TTC549 (cell line): ENCODE results near the gene METTL26.

Source experiments
- FAIRE-seq: peaks from 2 replicates; lab custom pipeline; 2012; peaks lifted over from hg19 to GRCh38; lab: Jason Lieb, UNC

METTL26 gene

DNA sequence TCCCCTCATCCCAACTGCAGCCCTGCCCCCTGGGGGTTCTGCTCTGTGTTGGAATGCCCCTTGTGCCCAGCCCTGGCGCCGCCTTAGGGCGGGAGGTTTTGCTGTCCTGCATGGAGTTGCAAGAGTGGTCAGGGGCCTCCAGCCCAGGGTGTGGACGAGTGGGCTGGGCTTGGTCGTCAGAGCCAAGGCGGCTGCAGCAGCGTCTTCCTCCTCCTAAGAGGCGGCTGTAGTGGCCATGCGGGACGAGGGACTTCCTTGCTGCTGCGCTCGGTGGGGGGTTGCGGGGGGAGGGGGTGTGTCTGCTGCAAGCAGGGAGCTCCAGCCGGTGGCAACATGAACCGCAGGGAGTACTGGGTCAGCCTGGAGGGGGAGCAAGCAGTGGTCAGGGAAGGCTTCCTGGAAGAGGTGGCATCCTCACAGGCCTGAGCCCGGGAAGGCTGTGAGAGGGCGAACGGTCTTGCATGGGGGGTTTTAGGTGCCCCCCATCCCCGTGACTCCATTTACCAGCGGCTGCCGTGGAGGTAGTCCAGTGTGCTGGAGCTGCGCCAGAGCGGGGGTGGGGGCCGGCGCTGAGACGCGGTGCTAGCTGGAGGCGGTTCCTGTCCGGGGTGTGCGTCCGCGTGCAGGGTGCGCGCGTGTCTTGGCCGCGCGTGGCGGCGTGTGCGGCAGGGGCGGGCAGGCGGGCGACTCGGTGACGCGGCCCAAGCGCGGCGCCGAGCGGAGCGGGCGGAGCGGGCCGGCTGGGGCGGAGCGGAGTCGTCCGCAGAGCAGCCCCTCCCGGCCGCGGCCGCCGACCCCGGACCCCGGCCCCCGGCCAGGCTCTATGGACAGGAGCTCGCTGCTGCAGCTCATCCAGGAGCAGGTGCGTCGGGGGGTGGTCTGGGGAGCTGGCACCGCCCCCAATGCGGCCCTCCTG lies 39.1 kb upstream of the METTL26 start, which contains the start of gene RHBDL1:
RHBDL1 (plus strand) TSS at position 704 of the 916 bp plus-strand sequence; CDS start at position 824, 120 bp downstream.
- no peak for FAIRE-seq

DNA sequence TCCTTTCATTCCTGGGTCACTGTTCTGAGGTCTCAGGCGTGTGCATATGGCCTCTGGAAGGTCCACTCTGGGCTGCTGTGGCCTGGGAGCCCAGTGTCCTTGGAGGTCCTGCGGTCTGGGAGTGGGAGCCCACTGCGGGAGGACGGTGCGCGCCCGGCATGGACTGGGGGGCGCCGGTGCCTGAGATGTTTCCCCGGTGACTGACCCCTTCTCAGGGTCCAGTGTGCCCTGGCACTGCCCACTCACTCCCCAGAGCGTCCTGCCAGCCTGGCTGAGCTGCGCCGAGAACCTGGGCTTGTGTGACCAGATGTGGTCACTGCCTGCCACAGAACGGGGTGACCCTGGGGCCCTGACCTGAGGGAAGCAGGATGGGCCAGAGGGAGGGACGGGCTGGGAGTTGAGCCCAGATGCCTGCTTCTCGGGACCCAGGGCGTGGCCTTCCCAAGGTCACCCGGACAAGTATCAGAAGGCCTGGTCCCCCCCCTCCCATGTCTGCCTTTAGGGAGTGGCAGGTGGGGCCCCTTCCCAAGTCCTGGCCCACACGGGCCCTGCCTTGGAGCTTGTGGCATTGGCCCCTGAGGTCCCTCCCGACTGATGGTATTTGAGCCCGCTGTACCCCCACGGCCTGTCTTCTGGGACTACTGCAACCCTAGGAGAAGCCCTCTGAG lies 38.2 kb upstream of the METTL26 start:
- no peak for FAIRE-seq

DNA sequence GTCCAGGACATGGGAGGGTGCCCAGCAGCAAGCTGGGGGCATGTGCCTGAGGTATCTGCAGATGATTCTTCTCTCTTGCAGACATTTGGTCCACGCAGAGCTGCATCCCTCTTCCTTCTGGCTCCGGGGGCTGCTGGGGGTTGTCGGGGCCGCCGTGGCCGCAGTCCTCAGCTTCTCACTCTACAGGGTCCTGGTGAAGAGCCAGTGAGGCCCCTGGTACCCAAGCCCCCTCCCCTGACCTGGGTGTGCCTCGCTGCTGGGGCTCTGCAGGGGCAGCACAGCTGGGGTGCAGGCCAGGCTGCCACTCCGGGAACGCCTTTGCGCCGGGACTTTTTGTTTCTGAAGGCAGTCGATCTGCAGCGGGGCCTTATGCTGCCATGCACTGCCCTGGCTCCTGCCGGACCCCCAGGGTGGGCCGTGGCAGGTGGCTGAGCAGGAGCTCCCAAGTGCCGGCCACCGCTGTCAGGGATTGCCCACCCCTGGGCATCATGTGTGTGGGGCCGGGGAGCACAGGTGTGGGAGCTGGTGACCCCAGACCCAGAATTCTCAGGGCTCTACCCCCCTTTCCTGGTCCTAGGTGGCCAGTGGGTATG lies 37.4 kb upstream of the METTL26 start:
- FAIRE-seq, result no peak

DNA sequence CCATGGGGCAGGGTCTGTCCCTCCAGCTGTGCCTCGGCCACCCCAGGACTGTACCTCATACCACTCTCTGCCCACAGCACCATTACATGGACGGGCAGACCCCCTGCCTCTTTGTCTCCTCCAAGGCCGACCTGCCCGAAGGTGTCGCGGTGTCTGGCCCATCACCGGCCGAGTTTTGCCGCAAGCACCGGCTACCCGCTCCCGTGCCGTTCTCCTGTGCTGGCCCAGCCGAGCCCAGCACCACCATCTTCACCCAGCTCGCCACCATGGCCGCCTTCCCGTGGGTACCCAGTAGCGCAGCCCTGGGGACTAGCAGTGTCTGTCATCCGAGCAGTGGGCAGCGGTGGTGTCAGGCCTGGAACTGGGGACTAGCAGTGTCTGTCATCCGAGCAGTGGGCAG lies 36.7 kb upstream of the METTL26 start:
- FAIRE-seq, result no peak

DNA sequence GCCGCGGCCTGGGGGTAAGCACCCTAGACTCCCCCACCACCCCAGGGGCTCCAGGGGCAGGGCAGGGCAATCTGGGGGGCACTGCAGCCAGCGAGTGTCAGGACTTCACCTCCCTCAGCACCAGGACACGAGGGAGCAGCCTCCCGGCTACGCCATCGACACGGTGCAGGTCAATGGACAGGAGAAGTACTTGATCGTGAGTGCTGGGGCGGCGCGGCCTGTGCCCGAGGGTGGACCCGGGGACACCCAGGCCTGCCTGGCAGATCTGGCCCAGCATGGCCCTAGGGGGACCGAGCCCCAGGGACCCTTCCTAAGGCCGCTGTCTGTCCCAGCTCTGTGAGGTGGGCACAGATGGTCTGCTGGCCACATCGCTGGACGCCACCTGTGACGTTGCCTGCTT lies 36.3 kb upstream of the METTL26 start:
- FAIRE-seq, result no peak

DNA sequence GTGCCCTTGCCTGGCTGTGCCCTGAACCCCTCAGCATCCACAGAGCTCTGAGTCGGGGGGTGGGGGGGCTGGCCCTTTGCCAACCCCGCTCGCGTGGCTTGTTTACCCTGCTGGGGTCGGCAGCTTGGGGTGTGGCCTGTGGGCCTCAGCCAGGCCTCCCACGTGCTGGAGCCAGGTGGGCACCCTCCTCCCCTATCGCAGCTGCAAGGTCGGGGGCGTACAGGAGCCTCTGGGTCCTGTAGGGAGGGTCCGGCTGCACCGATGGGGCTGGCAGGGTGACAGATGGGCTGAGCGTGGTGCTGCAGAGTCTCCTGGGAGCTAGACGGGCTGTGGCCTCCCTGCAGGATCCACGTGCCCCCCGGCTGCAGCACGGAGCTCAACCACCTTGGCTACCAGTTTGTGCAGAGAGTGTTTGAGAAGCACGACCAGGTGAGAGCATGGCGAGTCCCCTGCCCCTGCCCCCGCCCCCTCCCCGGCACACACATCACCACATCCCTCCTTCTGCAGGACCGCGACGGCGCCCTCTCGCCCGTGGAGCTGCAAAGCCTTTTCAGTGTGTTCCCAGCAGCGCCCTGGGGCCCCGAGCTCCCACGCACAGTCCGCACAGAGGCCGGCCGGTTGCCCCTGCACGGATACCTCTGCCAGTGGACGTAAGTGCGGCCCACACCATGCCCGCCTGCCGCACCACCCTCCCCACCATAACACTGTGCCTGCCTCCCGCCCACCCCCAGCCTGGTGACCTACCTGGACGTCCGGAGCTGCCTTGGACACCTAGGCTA lies 35.4 kb upstream of the METTL26 start:
- FAIRE-seq, result no peak

DNA sequence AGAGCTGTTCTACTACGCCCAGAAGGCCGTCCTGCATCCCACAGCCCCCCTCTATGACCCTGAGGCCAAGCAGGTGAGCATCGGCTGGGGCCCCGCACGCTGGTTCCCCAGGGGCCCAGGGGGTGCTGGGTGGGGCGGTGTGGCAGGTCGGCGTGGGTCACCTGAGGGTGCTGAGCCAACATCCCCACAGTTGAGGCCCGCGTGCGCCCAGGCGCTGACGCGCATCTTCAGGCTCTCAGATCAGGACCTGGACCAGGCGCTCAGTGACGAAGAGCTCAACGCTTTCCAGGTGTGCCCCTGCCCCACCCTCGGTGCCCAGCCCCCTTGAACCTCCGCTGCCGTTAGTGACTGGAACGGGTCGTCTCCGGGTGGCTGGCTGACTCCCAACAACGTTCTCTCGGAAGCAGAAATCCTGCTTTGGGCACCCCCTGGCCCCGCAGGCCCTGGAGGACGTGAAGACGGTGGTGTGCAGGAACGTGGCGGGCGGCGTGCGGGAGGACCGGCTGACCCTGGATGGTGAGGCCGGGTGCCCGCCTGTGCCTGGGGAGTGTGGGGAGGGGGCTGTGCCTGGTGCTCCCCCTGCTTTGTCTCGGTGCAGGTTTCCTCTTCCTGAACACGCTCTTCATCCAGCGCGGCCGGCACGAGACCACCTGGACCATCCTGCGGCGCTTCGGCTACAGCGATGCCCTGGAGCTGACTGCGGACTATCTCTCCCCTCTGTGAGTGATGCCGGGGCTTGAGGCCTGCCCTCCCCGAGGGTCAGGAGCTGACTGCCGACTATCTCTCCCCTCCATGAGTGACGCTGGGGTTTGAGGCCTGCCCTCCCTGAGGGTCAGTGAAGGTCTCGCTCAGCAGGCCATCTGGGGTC lies 34.6 kb upstream of the METTL26 start:
- FAIRE-seq, result no peak

DNA sequence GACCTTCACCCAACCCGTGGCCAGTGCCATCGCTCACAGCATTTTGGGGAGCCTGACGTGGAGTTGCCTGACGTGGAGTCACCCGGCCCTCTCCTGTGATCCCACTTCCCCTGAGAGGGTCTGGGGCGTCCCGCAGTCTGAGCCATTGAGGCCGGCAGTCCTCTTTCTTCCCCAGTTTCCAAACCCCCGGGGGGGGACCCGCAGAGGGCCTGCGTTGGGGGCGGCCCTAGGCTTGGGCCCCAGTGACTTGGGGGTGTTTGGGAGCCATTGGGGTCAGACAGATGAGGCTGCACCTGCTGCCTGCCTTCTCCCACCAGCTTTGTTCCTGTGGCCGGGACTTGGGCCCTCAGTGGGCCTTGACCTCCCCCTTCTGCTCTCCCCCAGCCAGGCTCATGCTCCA lies 33.6 kb upstream of the METTL26 start:
- FAIRE-seq, result no peak

DNA sequence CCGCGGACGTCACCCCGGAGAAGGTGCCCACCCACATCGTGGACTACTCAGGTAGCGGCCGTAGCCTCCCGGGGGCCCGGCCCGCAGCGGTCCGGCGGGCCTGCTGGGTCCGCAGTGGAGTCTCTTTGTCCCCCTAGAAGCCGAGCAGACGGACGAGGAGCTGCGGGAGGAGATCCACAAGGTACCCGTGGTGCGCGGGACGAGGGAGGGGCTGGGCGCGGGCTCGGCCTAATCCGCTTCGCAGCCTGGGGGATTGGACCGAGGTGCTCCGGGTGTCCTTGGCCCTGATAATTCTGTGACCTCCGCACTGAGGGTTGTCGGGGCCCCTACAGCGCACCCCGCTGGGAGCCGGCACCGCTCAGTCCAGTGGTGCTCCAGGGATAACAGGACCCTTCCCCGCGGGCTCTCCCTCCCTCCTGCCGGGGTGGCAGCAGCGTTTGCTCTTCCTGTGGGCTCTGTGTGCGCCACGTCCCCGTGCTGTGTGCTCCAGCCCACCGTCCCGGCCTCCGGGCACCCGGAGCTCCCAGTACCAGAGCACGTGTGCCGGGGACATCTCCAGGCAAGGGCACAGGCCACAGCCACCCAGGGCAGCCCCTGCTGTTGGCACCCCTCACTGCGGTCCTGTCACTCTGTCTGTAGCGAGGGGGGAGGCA lies 32.5 kb upstream of the METTL26 start:
- no peak for FAIRE-seq

DNA sequence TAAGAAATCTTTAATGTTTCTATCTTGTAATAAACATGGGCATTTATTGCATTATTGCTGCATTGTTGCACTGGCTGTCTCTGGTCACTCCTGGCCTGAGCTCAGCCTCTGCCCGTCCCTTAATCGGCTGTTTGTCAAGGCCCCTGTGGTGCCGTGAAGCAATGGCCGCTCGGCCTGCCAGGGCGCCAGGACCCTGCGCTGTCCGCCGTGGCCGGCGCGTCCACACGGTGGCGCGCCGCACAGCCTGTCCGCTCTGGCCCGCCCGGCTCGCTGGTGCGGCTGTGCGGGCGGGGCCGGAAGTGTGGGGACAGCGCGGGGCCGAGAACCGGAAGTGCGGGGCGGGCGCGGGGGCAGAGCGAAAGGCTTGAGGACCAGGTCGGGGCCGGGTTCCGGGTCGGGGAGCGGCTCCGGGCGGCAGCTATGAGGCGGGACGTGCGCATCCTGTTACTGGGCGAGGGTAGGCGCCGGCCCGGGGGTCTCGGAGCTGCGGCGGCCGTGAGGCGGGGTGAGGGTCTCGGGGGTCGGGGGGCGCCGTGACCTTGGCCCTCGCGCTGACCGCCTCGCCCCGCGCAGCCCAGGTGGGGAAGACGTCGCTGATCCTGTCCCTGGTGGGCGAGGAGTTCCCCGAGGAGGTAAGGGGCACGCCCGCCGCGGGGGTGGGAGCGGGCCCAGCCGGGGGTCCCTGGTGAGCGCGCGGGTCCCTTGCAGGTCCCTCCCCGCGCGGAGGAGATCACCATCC lies 31.8 kb upstream of the METTL26 start, which contains the start of gene RHOT2:
RHOT2 (plus strand) TSS at position 353 of the 739 bp plus-strand sequence; CDS start at position 421, 68 bp downstream.
- FAIRE-seq, result no peak

DNA sequence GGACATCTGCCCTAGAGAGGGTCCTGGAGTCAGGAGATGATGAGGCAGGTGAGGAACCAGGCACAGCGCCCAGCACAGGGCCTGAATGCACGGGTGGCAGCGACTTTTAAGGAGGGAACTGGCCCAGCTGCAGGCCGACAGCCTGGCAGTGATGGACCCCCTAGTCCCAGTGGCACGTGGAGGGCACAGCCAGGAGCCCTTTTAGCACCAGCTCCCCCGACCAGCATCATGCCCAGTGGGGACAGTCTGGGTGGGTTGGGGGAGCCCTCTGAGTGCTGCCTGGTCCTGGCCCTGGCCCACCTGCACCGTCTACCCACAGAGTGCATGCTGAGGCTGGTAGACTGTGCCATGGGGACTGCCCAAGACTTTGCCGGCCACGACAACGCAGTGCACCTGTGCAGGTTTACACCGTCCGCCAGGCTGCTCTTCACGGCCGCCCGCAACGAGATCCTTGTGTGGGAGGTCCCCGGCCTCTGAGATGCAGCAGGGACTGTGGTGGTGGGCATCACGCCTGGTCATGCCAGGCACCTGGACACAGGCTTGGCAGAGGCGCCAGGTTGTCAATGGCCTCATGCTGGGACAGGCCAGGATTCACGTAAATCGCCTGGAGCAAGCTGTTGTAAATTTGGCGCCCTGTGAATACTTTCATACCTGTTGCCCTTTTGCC lies 31.1 kb upstream of the METTL26 start:
- FAIRE-seq, result no peak

DNA sequence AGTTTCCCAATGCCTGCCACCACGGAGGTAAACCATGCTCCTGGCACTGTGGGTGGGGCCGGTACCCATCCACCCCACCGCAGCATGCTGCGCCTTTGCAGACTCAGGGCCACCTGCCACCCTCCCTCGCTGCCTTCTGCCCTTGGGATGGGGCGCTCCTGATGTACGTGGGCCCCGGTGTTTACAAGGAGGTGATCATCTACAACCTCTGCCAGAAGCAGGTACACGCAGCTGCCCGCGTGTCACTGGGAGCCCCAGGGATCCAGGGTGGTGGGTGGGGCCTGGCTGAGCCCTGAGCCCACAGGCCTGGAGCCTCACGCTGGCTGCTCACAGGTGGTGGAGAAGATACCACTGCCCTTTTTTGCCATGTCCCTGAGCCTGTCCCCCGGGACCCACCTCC lies 30.5 kb upstream of the METTL26 start:
- FAIRE-seq, result no peak

DNA sequence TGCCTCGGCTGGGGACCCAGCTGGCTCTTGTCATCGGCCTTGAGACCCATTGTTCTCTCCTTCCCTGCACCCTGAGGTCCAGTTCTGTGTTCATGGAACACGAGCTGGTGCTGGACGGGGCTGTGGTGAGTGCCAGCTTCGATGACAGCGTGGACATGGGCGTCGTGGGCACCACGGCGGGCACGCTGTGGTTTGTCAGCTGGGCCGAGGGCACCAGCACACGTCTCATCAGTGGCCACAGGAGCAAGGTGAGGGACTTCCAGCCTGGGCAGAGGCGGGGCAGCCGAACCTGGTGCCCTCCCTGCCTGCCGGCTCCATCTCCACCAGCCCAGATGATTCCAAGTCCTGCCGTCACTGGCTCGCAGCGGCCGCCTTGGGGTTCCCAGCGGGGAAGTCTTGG lies 26.5 kb upstream of the METTL26 start:
- no peak for FAIRE-seq

DNA sequence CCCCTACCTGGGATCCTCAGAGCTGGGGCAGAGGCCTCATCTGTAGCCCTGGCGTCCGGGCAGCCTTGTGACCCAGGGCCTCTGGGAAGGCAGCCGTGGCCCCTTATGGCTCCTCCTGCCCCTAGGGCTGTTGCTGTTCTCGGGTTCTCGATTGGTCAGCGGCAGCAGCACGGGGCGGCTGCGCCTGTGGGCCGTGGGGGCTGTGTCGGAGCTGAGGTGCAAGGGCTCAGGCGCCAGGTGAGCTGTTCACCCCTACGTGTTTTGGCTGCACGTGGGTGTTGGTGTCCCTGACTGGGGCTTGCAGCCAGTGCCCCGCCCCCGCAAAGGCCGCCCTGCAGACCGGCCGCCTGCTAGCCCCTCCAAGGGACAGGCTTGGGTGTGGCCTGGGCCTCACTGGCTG lies 26.0 kb upstream of the METTL26 start:
- FAIRE-seq, result no peak

DNA sequence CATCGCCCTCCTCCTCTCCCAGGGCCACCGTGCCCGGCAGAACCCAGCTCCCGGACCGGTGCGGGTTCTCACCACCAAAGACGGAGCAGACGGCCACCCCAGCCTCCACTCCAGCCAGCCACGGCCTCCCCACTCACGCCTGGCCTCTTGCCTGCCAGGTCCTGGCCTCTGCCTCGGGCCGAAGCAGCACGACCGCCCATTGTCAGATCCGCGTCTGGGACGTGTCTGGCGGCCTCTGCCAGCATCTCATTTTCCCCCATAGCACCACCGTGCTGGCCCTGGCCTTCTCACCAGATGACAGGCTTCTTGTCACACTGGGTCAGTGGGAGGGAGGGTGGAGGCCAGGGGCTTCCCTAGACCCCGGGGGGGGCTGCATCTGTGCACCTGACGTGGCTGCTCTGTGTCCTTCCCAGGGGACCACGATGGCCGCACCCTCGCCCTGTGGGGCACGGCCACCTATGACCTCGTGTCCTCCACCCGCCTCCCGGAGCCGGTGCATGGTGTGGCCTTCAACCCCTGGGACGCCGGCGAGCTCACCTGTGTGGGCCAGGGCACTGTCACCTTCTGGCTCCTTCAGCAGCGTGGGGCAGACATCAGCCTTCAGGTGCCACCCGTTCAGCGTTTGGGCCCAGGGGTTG lies 25.2 kb upstream of the METTL26 start:
- FAIRE-seq, result no peak

DNA sequence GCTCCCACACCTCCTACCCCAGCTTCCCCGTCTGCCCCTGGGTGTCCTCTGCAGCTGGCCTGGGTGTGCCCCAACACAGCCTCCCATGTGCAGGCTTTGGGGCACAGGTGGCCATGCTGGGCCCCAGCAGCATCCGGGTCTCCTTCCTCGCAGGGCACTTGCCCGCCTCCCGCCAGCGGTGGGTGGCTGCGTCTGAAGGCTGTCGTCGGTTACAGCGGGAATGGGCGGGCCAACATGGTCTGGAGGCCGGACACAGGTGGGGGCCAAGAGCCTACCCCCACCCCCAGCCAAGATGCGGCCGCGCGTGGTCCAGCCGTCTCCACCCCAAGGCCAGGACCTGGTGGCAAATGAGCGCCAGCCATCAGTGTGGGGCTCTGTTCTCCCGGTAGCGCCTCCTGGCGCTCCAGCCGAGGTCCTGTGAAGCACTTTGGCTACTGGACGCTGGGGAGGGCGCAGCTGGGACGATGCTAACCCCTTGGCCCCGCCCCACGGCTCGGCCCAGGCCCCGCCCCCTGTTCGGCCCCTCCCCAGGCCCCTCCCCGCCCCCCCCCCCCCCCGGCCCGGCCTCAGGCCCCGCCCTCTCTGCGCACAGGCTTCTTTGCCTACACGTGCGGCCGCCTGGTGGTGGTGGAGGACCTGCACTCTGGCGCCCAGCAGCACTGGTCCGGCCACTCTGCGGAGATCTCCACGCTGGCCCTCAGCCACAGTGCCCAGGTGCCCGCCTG lies 24.5 kb upstream of the METTL26 start:
- FAIRE-seq, result no peak

DNA sequence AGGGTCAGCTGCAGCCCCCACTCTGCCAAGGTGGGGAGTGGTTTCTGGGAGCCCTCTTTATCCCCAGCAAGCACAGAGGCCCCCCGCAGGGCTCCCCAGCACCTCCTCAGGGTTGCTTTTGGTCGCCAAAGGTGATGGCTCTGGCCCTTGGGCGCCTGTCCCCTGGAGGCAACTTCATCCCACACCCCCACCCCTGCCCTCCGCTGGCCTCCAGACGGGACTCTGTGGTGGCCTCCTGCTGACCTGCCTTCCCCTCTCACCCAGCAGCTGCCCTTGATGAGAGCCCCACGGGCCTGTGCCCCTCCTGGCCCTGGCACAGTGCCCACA lies 24.0 kb upstream of the METTL26 start:
- FAIRE-seq, result no peak

DNA sequence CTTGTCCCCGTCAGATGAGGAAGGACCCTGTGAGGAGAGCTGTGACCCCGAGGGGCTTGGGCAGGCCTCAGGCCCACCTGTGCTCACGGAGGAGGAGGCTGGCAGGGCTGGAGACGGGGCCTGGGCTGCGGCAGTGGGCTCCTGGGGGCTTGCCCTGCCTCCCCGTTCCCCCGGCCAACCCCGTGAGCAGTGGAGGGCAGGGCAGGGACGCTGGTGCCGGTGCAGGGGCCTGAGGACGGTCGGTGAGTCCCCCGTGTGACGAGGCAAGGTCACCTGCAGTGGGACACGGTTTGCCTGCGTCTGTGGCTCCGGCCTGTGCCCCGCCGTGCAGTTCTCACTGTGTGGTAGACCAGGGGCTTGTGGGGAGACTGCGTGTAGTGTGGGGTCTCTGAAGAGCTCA lies 23.5 kb upstream of the METTL26 start:
- no peak for FAIRE-seq
